IMR-90 (cell line): Measurements from ENCODE around the gene ABR. TPM values are rescaled to one million over a fixed set of nuclear protein-coding genes. Genes with fewer than 3 reads are reported as not detected.

Experiments
- ATAC-seq: fragments of 200-7000 bp; cut with Tn5 transposase; 2 replicates; pipeline ENCODE4 v1.9.1; 2020; ENCODE audit warnings: low read depth, mild to moderate bottlenecking, moderate library complexity
- BruUV-seq: library from RNA; stranded (reverse); fragments of 400-500 nt; replicated peaks from 2 replicates; lab custom pipeline; 2021; lab: Mats Ljungman, UMichigan
- CTCF ChIA-PET: fragments of 300-600 bp; formaldehyde crosslinking; extraction: SDS; loops from one replicate; lab custom pipeline; 2021; ENCODE audit warnings: antibody characterized with exemption; lab: Yijun Ruan, JAX
- POLR2A ChIA-PET: fragments of 300-600 bp; sonication (Branson Sonifier 250); formaldehyde crosslinking; loops from one replicate; lab custom pipeline; 2022; ENCODE audit warnings: antibody characterized with exemption; ENCODE audit not compliant: unreplicated experiment; lab: Charles Lee
- DNase-seq: peaks from one replicate; pipeline ENCODE4 v3.0.0; 2013
- H2AFZ ChIP-seq: replicated peaks from 2 replicates; pipeline ENCODE3; 2013; ENCODE audit warnings: low read length, mild to moderate bottlenecking; ENCODE audit not compliant: poor library complexity
- H2AK5ac ChIP-seq: 2 replicates; pipeline ENCODE4 v1.6.1; 2013; ENCODE audit warnings: low read depth, low read length, inconsistent platforms
- H2AK9ac ChIP-seq: replicated peaks from 2 replicates; pipeline ENCODE3; 2013; ENCODE audit warnings: mild to moderate bottlenecking, low read depth, low read length, moderate library complexity; ENCODE audit not compliant: poor library complexity
- H2BK120ac ChIP-seq: 2 replicates; pipeline ENCODE4 v1.6.1; 2013; ENCODE audit warnings: low read depth, low read length, inconsistent platforms
- H2BK15ac ChIP-seq: 3 replicates; pipeline ENCODE4 v1.6.1; 2013; ENCODE audit warnings: low read depth, low read length, inconsistent platforms
- H2BK20ac ChIP-seq: 2 replicates; pipeline ENCODE4 v1.6.1; 2013; ENCODE audit warnings: low read depth, mild to moderate bottlenecking, inconsistent platforms, low read length, moderate library complexity
- H2BK5ac ChIP-seq: 2 replicates; pipeline ENCODE4 v1.6.1; 2013; ENCODE audit warnings: mild to moderate bottlenecking, low read depth, low read length, inconsistent platforms; ENCODE audit not compliant: poor library complexity, severe bottlenecking
- H3K14ac ChIP-seq: replicated peaks from 2 replicates; pipeline ENCODE4 v1.6.1; 2013; ENCODE audit warnings: low read depth, low read length, inconsistent platforms
- H3K18ac ChIP-seq: 2 replicates; pipeline ENCODE4 v1.6.1; 2013; ENCODE audit warnings: low read depth, low read length, control low read depth
- H3K23ac ChIP-seq: 2 replicates; pipeline ENCODE4 v1.6.1; 2013; ENCODE audit warnings: low read depth, low read length, inconsistent platforms
- H3K27ac ChIP-seq: 2 replicates; pipeline ENCODE4 v1.5.1; 2013; ENCODE audit warnings: mild to moderate bottlenecking, control low read depth, low read length; ENCODE audit not compliant: insufficient read depth
- H3K27me3 ChIP-seq: 2 replicates; pipeline ENCODE4 v1.6.1; 2013; ENCODE audit warnings: low read length; ENCODE audit not compliant: control insufficient read depth, insufficient read depth
- H3K36me3 ChIP-seq: 2 replicates; pipeline ENCODE4 v1.6.1; 2013; ENCODE audit warnings: low read length, mixed read lengths; ENCODE audit not compliant: control insufficient read depth, insufficient read depth
- H3K4ac ChIP-seq: 2 replicates; pipeline ENCODE4 v1.6.1; 2013; ENCODE audit warnings: low read depth, low read length, inconsistent platforms
- H3K4me1 ChIP-seq: 2 replicates; pipeline ENCODE4 v1.6.1; 2013; ENCODE audit warnings: low read length, mixed read lengths; ENCODE audit not compliant: control insufficient read depth, insufficient read depth
- H3K4me2 ChIP-seq: 2 replicates; pipeline ENCODE4 v1.6.1; 2013; ENCODE audit warnings: low read depth, mild to moderate bottlenecking, control low read depth, low read length, moderate library complexity
- H3K4me3 ChIP-seq: 2 replicates; pipeline ENCODE4 v1.5.1; 2013; ENCODE audit warnings: low read depth, mild to moderate bottlenecking, control low read depth, low read length, moderate library complexity; ENCODE audit not compliant: insufficient read depth
- H3K56ac ChIP-seq: 2 replicates; pipeline ENCODE4 v1.6.1; 2013; ENCODE audit warnings: low read length, inconsistent platforms; ENCODE audit not compliant: insufficient read depth; ENCODE audit errors: extremely low read depth
- H3K79me1 ChIP-seq, 2 experiments: 2 replicates each; pipeline ENCODE4 v1.6.1; 2013; ENCODE audit warnings: low read length in 2 of 2, inconsistent platforms in 1 of 2, low read depth in 1 of 2
- H3K9ac ChIP-seq: 2 replicates; pipeline ENCODE4 v1.6.1; 2013; ENCODE audit warnings: low read depth, low read length, control low read depth
- H3K9me1 ChIP-seq: 2 replicates; pipeline ENCODE4 v1.6.1; 2013; ENCODE audit warnings: low read length, inconsistent platforms; ENCODE audit not compliant: insufficient read depth
- H3K9me3 ChIP-seq: 2 replicates; pipeline ENCODE4 v1.6.1; 2013; ENCODE audit warnings: low read length; ENCODE audit not compliant: control insufficient read depth, insufficient read depth
- H4K20me1 ChIP-seq: 2 replicates; pipeline ENCODE4 v1.6.1; 2013; ENCODE audit warnings: low read length, inconsistent platforms; ENCODE audit not compliant: insufficient read depth
- H4K5ac ChIP-seq: 2 replicates; pipeline ENCODE4 v1.6.1; 2013; ENCODE audit warnings: mild to moderate bottlenecking, low read depth, low read length, control low read depth
- H4K8ac ChIP-seq, 2 experiments: 2 replicates each; pipeline ENCODE4 v1.6.1; 2013; ENCODE audit warnings: low read depth in 2 of 2, low read length in 2 of 2, control low read depth in 1 of 2, inconsistent platforms in 1 of 2
- H4K91ac ChIP-seq: 2 replicates; pipeline ENCODE4 v1.6.1; 2013; ENCODE audit warnings: low read depth, low read length, inconsistent platforms; ENCODE audit not compliant: insufficient read depth
- CEBPB ChIP-seq: IDR thresholded peaks from 2 replicates; pipeline ENCODE4 v1.6.1; 2012; ENCODE audit warnings: low read depth, low read length, improper control_type of control experiment
- CHD1 ChIP-seq: IDR thresholded peaks from 2 replicates; pipeline ENCODE4 v1.6.1; 2012; ENCODE audit warnings: low read depth, low read length, improper control_type of control experiment
- FOS ChIP-seq: fragments of 150-350 bp; IDR thresholded peaks from 2 replicates; pipeline ENCODE4 v1.6.1; 2016; ENCODE audit warnings: low read depth, low read length
- NFE2L2 ChIP-seq: fragments of 150-350 bp; IDR thresholded peaks from 2 replicates; pipeline ENCODE4 v1.6.1; 2016; ENCODE audit warnings: low read depth, mild to moderate bottlenecking, low read length
- POLR2A ChIP-seq: IDR thresholded peaks from 2 replicates; pipeline ENCODE4 v1.6.1; 2012; ENCODE audit warnings: mild to moderate bottlenecking, low read depth, low read length
- RCOR1 ChIP-seq: IDR thresholded peaks from 2 replicates; pipeline ENCODE4 v1.6.1; 2012; ENCODE audit warnings: mild to moderate bottlenecking, low read length, improper control_type of control experiment; ENCODE audit not compliant: insufficient replicate concordance
- RFX5 ChIP-seq: IDR thresholded peaks from 2 replicates; pipeline ENCODE4 v1.8.0; 2012; ENCODE audit warnings: low read depth, mild to moderate bottlenecking, low read length, moderate library complexity
- SMC3 ChIP-seq: fragments of 150-350 bp; IDR thresholded peaks from 2 replicates; pipeline ENCODE4 v1.6.1; 2016; ENCODE audit warnings: low read depth, mild to moderate bottlenecking, antibody characterized with exemption, low read length, moderate library complexity
- WGBS, 2 experiments: methylation state at CpG; one replicate each; pipeline versions ENCODE4 v1.1.5 to v1.1.7; 2013; ENCODE audit warnings: missing lambda C conversion rate in 2 of 2; ENCODE audit not compliant: insufficient read length in 1 of 2; ENCODE audit errors: extremely low coverage in 2 of 2; 5-methylcytosine and 5-hydroxymethylcytosine counted together
- dilution Hi-C: fragments of 300-500 bp; cut with HindIII; formaldehyde crosslinking; loops from one replicate; pipeline ENCODE4 v1.14.3; 2018; ENCODE audit warnings: low sequenced_read_pairs; ENCODE audit not compliant: unreplicated experiment
- in situ Hi-C: fragments of 300-500 bp; cut with MboI; formaldehyde crosslinking; loops from 3 replicates; pipeline ENCODE4 v1.14.3; 2019; ENCODE audit warnings: low sequenced_read_pairs, inconsistent platforms, mixed read lengths
- intact Hi-C: fragments of 100-400 bp; cut with micrococcal nuclease; formaldehyde crosslinking; loops from 2 replicates; pipeline ENCODE4 v1.10.0; 2022
- polyA plus RNA-seq, 3 experiments: library from polyadenylated mRNA; depleted of rRNA; stranded (reverse); fragments of >200 nt; gene quantifications; 2 replicates each; pipeline ENCODE4 v1.2.3, GENCODE V29; 2012; ENCODE audit warnings: low replicate concordance in 1 of 3
- total RNA-seq: library from RNA; depleted of rRNA; stranded (reverse); fragments of >200 nt; gene quantifications from 2 replicates; pipeline ENCODE4 v1.2.3, GENCODE V29; 2012
- TF ChIP-seq, protein P1 (sequence below): fragments of 150-350 bp; IDR thresholded peaks from 2 replicates; pipeline ENCODE4 v1.6.1; 2017; ENCODE audit warnings: mild to moderate bottlenecking, antibody characterized with exemption, low read length, low read depth

ABR gene
- total and polyA plus RNA-seq, 2 of the 4 experiments (the other 2 are of a cell fraction), result 28.3 to 79.7 TPM

DNA sequence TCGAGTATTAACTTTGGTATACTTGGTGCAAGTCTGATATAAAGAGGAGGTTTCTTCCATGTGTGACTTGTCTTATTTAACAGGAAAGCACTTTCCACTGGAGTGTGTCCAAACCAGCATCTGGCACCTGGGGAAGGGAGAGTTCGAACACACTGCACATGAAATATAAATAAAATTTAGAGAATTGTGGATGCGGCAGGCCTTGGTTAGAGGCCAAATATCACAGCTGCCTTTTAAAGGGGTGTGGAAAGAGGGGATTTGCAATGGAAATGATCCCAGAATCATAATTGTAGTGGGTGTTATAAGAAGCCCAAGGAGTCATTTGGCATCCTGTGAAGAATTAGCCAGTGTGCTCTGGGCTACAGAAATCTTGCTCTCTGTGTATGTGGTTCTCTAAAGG, 195.9 kb downstream of the ABR start:
- POLR2A ChIA-PET, result no interaction called here
- Histone ChIP-seq H3K36me3 (no peaks in the 10 kb centered on the region), H2BK20ac (no peak overlapping the region), H2AK9ac (no peak overlapping the region), H3K4me3 (no peak overlapping the region), H3K4me1 (peaks cover 3% of the 10 kb centered on the region), H2AK5ac (no peak overlapping the region), H2BK120ac (no peak overlapping the region), H3K23ac (no peak overlapping the region), H3K9me1 (no peaks in the 10 kb centered on the region), H3K18ac (no peak overlapping the region), H4K8ac (no peak overlapping the region), H3K27ac (no peak overlapping the region), H3K9ac (no peak overlapping the region), H2AFZ (no peak overlapping the region), H3K79me1 (no peaks in the 10 kb centered on the region), H3K4ac (no peak overlapping the region), H3K56ac (no peak overlapping the region), H3K14ac (no peak overlapping the region), H2BK5ac (no peak overlapping the region), H3K27me3 (no peaks in the 10 kb centered on the region), H4K5ac (no peak overlapping the region), H2BK15ac (no peak overlapping the region), H3K9me3 (no peaks in the 10 kb centered on the region), H3K4me2 (no peak overlapping the region), H4K91ac (no peak overlapping the region), H4K20me1 (peaks cover 3% of the 10 kb centered on the region; the same call in 1 of the 2 replicates)
- in situ Hi-C loops (loop anchor here (5.0 kb wide), 1 partner anchor 197 kb away; no protein-coding TSS in a partner anchor), intact Hi-C loops (loop anchor here (5.0 kb wide), 1 partner anchor 252 kb away; the partner anchor contains the start of gene TLCD3A), dilution Hi-C loops (loop anchor here (25.0 kb wide), 1 partner anchor 197 kb away; the partner anchor contains the start of genes GLOD4 and MRM3)
- BruUV-seq, result no TSS peak
- CTCF ChIA-PET, result no interaction called here
- WGBS, 2 experiments, result no CpG with 5 or more reads among the region's 3 CpGs
- DNase-seq (no peak), ATAC-seq (no peak)
- TF ChIP-seq POLR2A, result no peak
- no peak for TF ChIP-seq RCOR1
- no peak for TF ChIP-seq FOS
- TF ChIP-seq SMC3, result no peak
- no peak for TF ChIP-seq NFE2L2
- TF ChIP-seq CHD1, result no peak
- TF ChIP-seq, protein P1, sequence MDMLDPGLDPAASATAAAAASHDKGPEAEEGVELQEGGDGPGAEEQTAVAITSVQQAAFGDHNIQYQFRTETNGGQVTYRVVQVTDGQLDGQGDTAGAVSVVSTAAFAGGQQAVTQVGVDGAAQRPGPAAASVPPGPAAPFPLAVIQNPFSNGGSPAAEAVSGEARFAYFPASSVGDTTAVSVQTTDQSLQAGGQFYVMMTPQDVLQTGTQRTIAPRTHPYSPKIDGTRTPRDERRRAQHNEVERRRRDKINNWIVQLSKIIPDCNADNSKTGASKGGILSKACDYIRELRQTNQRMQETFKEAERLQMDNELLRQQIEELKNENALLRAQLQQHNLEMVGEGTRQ, result no peak
- no peak for TF ChIP-seq CEBPB
- TF ChIP-seq RFX5, result no peak
